Sigmoid colon (tissue), 7 donors: ENCODE results near the gene KRTAP5-6. TPM values are rescaled to one million over a fixed set of nuclear protein-coding genes. Genes with fewer than 3 reads are reported as not detected.

ENCODE experiments used
- DNase-seq: peaks from one replicate; pipeline ENCODE4 v3.0.0-alpha.2; 2019
- H3K27ac ChIP-seq, 4 donors: fragments of 200-600 bp; sonication (generic); one replicate each; pipeline ENCODE4 v1.5.1; 2016 to 2019; ENCODE audit warnings: mild to moderate bottlenecking in 1 of 4
- H3K27me3 ChIP-seq, 3 donors: fragments of 200-600 bp; sonication (generic); one replicate each; pipeline ENCODE4 v1.5.1; 2019; ENCODE audit warnings: mild to moderate bottlenecking in 1 of 3
- H3K36me3 ChIP-seq, 4 donors: fragments of 200-600 bp; sonication (generic); one replicate each; pipeline ENCODE4 v1.5.1; 2016 to 2019
- H3K4me1 ChIP-seq, 4 donors: fragments of 200-600 bp; sonication (generic); one replicate each; pipeline ENCODE4 v1.5.1; 2017 to 2019
- H3K4me3 ChIP-seq, 4 donors: fragments of 200-600 bp; sonication (generic); one replicate each; pipeline ENCODE4 v1.5.1; 2017 to 2019; ENCODE audit warnings: mild to moderate bottlenecking in 2 of 4, moderate library complexity in 1 of 4
- H3K9me3 ChIP-seq, 4 donors: fragments of 200-600 bp in 3 of 4; sonication (generic) in 3 of 4; one replicate each; pipeline versions ENCODE4 v1.5.1 to v1.6.1; 2013 to 2019
- CTCF ChIP-seq, 4 experiments: fragments of 450-650 bp in 3 of 4; fragments of 200-600 bp in 1 of 4; IDR thresholded peaks; one replicate each; pipeline ENCODE4 v1.5.1; 2016 to 2019; ENCODE audit warnings: antibody characterized with exemption in 4 of 4, mild to moderate bottlenecking in 3 of 4, moderate library complexity in 2 of 4
- EP300 ChIP-seq, 4 donors: sonication (generic); formaldehyde crosslinking; IDR thresholded peaks; one replicate each; pipeline ENCODE4 v1.6.1; 2017; ENCODE audit warnings: antibody characterized with exemption in 4 of 4
- POLR2A ChIP-seq, 2 donors: fragments of 450-650 bp; IDR thresholded peaks; one replicate each; pipeline ENCODE4 v1.6.1; 2016; ENCODE audit warnings: antibody characterized with exemption in 2 of 2, mild to moderate bottlenecking in 2 of 2, moderate library complexity in 2 of 2
- POLR2AphosphoS5 ChIP-seq, 4 donors: sonication (generic); formaldehyde crosslinking; IDR thresholded peaks; one replicate each; pipeline ENCODE4 v1.6.1; 2017; ENCODE audit warnings: antibody characterized with exemption in 4 of 4
- WGBS, 2 donors: extraction: QIAGEN DNeasy Blood & Tissue Kit; methylation state at CpG; one replicate each; pipeline ENCODE4 v1.1.7; 2013; 5-methylcytosine and 5-hydroxymethylcytosine counted together
- intact Hi-C: fragments of 100-400 bp; cut with DNase I; formaldehyde crosslinking; loops from one replicate; pipeline ENCODE4 v1.15.1; 2023
- polyA plus RNA-seq, 3 donors: library from polyadenylated mRNA; stranded (reverse); fragments of 200-250 nt; gene quantifications; one replicate each; pipeline ENCODE4 v1.2.3, GENCODE V29; 2013
- total RNA-seq, 4 donors: library from RNA; depleted of rRNA; stranded (reverse); fragments of >200 nt; gene quantifications; one replicate each; pipeline ENCODE4 v1.1.0, GENCODE V29; 2016
- donor health status: healthy with polysubstance abuse.
- donor health status: Bipolar disorder and iron deficiency.
- donor health status: healthy.

KRTAP5-6 gene
- total and polyA plus RNA-seq, 7 donors = not detected

- H3K36me3 ChIP-seq = no peaks in the 10 kb centered on the region
- H3K27ac ChIP-seq = no peak overlapping the region
- DNase-seq = no peak
- TF ChIP-seq POLR2A (IDR thresholded peaks at IDR 0.05) (no peak), CTCF (IDR thresholded peaks at IDR 0.05) (no peak), POLR2AphosphoS5 (IDR thresholded peaks at IDR 0.05) (no peak), EP300 (IDR thresholded peaks at IDR 0.05) (no peak)
- intact Hi-C loops = no loop called here
- H3K4me3 ChIP-seq = no peak overlapping the region
- WGBS, 2 donors = 57 to 77% methylated on average over 14 of the region's 14 CpGs
- peaks cover 0 to 95% (median 64%) of the 10 kb centered on the region in 3 donors for H3K27me3 ChIP-seq
- H3K4me1 ChIP-seq = no peaks in the 10 kb centered on the region
- H3K9me3 ChIP-seq = peaks cover 3 to 11% (median 10%) of the 10 kb centered on the region in 4 donors
These were observed 36.2 kb downstream of the KRTAP5-6 start for GRCh38 chr11:1733009-1733715.

GRCh38 chr11:1733716-1734640, 37.0 kb downstream of the KRTAP5-6 start:
- WGBS, 2 donors = 69 to 78% methylated on average over 28 of the region's 28 CpGs
- H3K4me1 ChIP-seq = no peaks in the 10 kb centered on the region
- H3K36me3 ChIP-seq = no peaks in the 10 kb centered on the region
- TF ChIP-seq POLR2AphosphoS5 (IDR thresholded peaks at IDR 0.05) (no peak), EP300 (IDR thresholded peaks at IDR 0.05) (no peak), POLR2A (IDR thresholded peaks at IDR 0.05) (no peak), CTCF (IDR thresholded peaks at IDR 0.05) (no peak)
- no peak overlapping the region for H3K4me3 ChIP-seq
- DNase-seq = no peak
- intact Hi-C loops = no loop called here
- H3K27ac ChIP-seq = no peak overlapping the region
- peaks cover 3 to 13% (median 10%) of the 10 kb centered on the region in 4 donors for H3K9me3 ChIP-seq
- H3K27me3 ChIP-seq = peaks cover 0 to 94% (median 62%) of the 10 kb centered on the region in 3 donors

- no peak overlapping the region for H3K27ac ChIP-seq
- H3K9me3 ChIP-seq = peaks cover 3 to 13% (median 10%) of the 10 kb centered on the region in 4 donors
- no peak for DNase-seq
- H3K4me3 ChIP-seq = no peak overlapping the region
- no peaks in the 10 kb centered on the region for H3K36me3 ChIP-seq
- TF ChIP-seq POLR2AphosphoS5 (IDR thresholded peaks at IDR 0.05) (no peak), EP300 (IDR thresholded peaks at IDR 0.05) (no peak), POLR2A (IDR thresholded peaks at IDR 0.05) (no peak), CTCF (IDR thresholded peaks at IDR 0.05) (no peak)
- peaks cover 0 to 87% (median 55%) of the 10 kb centered on the region in 3 donors for H3K27me3 ChIP-seq
- intact Hi-C loops = no loop called here
- H3K4me1 ChIP-seq = no peaks in the 10 kb centered on the region
- 57 to 63% methylated on average over 10 of the region's 10 CpGs for WGBS, 2 donors
These were observed 37.7 kb downstream of the KRTAP5-6 start for GRCh38 chr11:1734641-1735081.

GRCh38 chr11:1735271-1735670, 38.3 kb downstream of the KRTAP5-6 start:
- Histone ChIP-seq H3K9me3 (peaks cover 3 to 13% (median 10%) of the 10 kb centered on the region in 4 donors), H3K27ac (no peak overlapping the region), H3K4me3 (no peak overlapping the region), H3K36me3 (no peaks in the 10 kb centered on the region), H3K4me1 (no peaks in the 10 kb centered on the region), H3K27me3 (peaks cover 0 to 82% (median 49%) of the 10 kb centered on the region in 3 donors)
- intact Hi-C loops = no loop called here
- WGBS, 2 donors = 78 to 84% methylated on average over 16 of the region's 16 CpGs
- no peak for DNase-seq
- TF ChIP-seq EP300 (IDR thresholded peaks at IDR 0.05) = no peak
- no peak for TF ChIP-seq CTCF (IDR thresholded peaks at IDR 0.05)
- no peak for TF ChIP-seq POLR2A (IDR thresholded peaks at IDR 0.05)
- no peak for TF ChIP-seq POLR2AphosphoS5 (IDR thresholded peaks at IDR 0.05)
